Measurements from ENCODE around the gene TIMM29.

GRCh38 chr19:10892256-10892655, 36.4 kb upstream of the TIMM29 start:
- TF ChIP-seq CTCF (IDR thresholded peaks at IDR 0.05) (no peak), POLR2AphosphoS5 (IDR thresholded peaks at IDR 0.05) (no peak), POLR2A (IDR thresholded peaks at IDR 0.05) (no peak)
